ENCODE results near the gene ELFN1.

DNA sequence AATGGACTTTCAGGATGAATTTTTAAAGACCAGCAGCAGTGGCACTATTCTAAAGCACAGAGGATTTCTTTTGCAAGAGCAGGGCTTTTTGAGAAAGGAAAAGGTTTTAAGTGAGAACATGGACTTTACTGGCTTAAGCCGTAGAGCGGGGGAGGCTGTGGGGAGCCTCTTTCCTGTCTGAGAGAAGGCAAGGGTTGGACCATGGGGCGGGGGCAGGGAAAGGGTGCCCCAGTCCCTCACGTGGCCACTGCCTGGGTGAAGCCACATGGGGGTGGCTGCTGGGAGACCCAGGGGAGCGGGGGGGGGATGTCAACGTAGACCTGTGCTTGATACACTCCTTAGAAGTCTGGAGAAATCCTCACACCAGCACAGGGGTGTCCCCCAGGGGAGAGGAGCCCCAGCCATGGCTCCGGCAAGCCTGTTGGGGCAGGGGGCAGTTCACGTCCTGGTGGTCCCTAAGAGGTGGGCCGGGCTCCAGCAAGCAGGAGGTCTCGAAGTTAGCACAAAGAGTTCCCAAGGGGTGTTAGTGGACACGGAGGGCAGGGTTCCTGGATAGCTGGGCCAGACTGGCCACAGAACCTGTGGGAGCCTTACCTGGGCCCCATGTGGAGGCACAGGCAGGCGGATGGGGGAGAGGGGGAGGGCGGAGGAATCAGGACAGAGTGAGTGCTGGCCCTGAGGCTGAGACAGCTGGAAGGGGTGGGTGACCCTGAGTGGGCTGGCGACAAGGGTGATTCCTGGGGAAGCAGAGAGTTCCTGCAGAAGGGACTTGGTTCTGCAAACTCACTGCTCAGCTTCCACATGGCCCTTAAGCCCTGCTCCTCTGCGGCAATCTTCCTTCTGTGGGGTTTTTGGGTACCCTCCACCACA, 36.9 kb upstream of the ELFN1 start:
- no peak for TF ChIP-seq POLR2A (IDR thresholded peaks at IDR 0.05; ENCODE audit: low read length)
- no peak for TF ChIP-seq GATA1 (IDR thresholded peaks at IDR 0.05; ENCODE audit: low read depth, low read length)
